ENCODE data around the gene ATP2B2.

DNA sequence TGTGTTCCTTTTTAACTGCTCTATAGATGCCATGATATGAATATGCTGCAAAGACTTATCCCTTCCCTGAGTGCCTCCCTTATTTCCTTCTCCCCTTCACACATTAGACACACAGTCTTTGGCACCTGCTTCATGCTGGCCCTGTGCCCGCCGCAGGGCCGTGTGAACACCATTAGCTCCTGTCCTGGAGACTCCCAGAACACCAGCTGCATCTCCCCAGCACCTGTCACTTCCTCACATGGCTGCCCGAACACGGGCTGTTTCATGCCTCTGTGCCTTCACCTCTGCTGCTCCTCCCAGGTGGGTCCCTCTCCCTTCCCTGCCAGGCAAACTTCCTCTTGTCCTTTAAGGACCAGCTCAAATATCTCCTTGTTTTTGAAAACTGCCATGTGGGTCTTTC is 144.0 kb downstream of the ATP2B2 start:
- TF ChIP-seq, protein P1, sequence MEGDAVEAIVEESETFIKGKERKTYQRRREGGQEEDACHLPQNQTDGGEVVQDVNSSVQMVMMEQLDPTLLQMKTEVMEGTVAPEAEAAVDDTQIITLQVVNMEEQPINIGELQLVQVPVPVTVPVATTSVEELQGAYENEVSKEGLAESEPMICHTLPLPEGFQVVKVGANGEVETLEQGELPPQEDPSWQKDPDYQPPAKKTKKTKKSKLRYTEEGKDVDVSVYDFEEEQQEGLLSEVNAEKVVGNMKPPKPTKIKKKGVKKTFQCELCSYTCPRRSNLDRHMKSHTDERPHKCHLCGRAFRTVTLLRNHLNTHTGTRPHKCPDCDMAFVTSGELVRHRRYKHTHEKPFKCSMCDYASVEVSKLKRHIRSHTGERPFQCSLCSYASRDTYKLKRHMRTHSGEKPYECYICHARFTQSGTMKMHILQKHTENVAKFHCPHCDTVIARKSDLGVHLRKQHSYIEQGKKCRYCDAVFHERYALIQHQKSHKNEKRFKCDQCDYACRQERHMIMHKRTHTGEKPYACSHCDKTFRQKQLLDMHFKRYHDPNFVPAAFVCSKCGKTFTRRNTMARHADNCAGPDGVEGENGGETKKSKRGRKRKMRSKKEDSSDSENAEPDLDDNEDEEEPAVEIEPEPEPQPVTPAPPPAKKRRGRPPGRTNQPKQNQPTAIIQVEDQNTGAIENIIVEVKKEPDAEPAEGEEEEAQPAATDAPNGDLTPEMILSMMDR (conservative IDR thresholded peaks at IDR 0.05; ENCODE audit: low read length) = no peak
- TF ChIP-seq EZH2phosphoT487 (IDR thresholded peaks at IDR 0.05; ENCODE audit: borderline replicate concordance) = no peak

Measured in Loucy (cell line).